Neural cell (in vitro differentiated cells): Measurements from ENCODE around the gene SLC22A23. TPM values are rescaled to one million over a fixed set of nuclear protein-coding genes. Genes with fewer than 3 reads are reported as not detected.

ENCODE experiments used
- H2AFZ ChIP-seq: fragments of 200-600, 300-800 bp; sonication (generic), shearing (Covaris generic); 2 replicates; pipeline ENCODE4 v1.6.0; 2014; ENCODE audit warnings: low read depth, mild to moderate bottlenecking, antibody characterized with exemption, low read length, moderate library complexity
- H3F3A ChIP-seq: fragments of 200-600 bp; shearing (Covaris generic); 2 replicates; pipeline ENCODE4 v1.6.1; 2016; ENCODE audit warnings: mild to moderate bottlenecking, moderate library complexity, mixed read lengths, antibody characterized with exemption, low read length; ENCODE audit not compliant: insufficient read depth, poor library complexity, severe bottlenecking
- H3K27ac ChIP-seq: fragments of 200-600, 300-800 bp; sonication (generic), shearing (Covaris generic); 2 replicates; pipeline ENCODE4 v1.5.1; 2014; ENCODE audit warnings: mild to moderate bottlenecking, low read length, moderate library complexity
- H3K27me3 ChIP-seq: fragments of 300-800, 200-600 bp; sonication (generic), shearing (Covaris generic); 2 replicates; pipeline ENCODE4 v1.6.0; 2014; ENCODE audit warnings: mild to moderate bottlenecking, low read depth, low read length, moderate library complexity; ENCODE audit not compliant: insufficient read depth
- H3K36me3 ChIP-seq: fragments of 300-800, 200-600 bp; sonication (generic), shearing (Covaris generic); 2 replicates; pipeline ENCODE4 v1.5.1; 2014; ENCODE audit warnings: mild to moderate bottlenecking, antibody characterized with exemption, low read length, moderate library complexity; ENCODE audit not compliant: insufficient read depth
- H3K4me2 ChIP-seq: fragments of 300-800, 200-600 bp; sonication (generic), shearing (Covaris generic); 2 replicates; pipeline ENCODE4 v1.6.0; 2014; ENCODE audit warnings: mild to moderate bottlenecking, low read length
- H3K4me3 ChIP-seq: fragments of 300-800, 200-600 bp; sonication (generic), shearing (Covaris generic); 2 replicates; pipeline ENCODE4 v1.5.1; 2014; ENCODE audit warnings: mild to moderate bottlenecking, low read length, moderate library complexity
- H3K79me2 ChIP-seq: fragments of 200-600 bp; shearing (Covaris generic); replicated peaks from 2 replicates; pipeline ENCODE4 v1.6.0; 2014; ENCODE audit warnings: mild to moderate bottlenecking, low read length, moderate library complexity; ENCODE audit not compliant: insufficient read depth
- H3K9ac ChIP-seq: fragments of 300-800, 200-600 bp; sonication (generic), shearing (Covaris generic); 2 replicates; pipeline ENCODE4 v1.6.1; 2016; ENCODE audit warnings: mild to moderate bottlenecking, low read length, mixed read lengths
- H3K9me2 ChIP-seq: fragments of 200-600 bp; shearing (Covaris generic); 2 replicates; pipeline ENCODE4 v1.6.1; 2016; ENCODE audit warnings: mild to moderate bottlenecking, low read length, mixed read lengths; ENCODE audit not compliant: insufficient read depth
- H3K9me3 ChIP-seq: fragments of 200-600, 300-800 bp; sonication (generic), shearing (Covaris generic); 2 replicates; pipeline ENCODE4 v1.6.1; 2016; ENCODE audit warnings: mild to moderate bottlenecking, mixed run types, low read length, moderate library complexity, mixed read lengths
- H4K20me1 ChIP-seq: fragments of 200-600 bp; shearing (Covaris generic); 2 replicates; pipeline ENCODE4 v1.6.1; 2016; ENCODE audit warnings: mild to moderate bottlenecking, mixed run types; ENCODE audit not compliant: insufficient read depth
- EP300 ChIP-seq: fragments of 450-650 bp; conservative IDR thresholded peaks from 2 replicates; pipeline ENCODE4 v1.6.1; 2014; ENCODE audit warnings: antibody characterized with exemption, mild to moderate bottlenecking, moderate library complexity; ENCODE audit not compliant: poor library complexity, severe bottlenecking
- EZH2 ChIP-seq: fragments of 200-600, 300-800 bp; shearing (Covaris generic), sonication (generic); IDR thresholded peaks from 2 replicates; pipeline ENCODE4 v1.6.1; 2014; ENCODE audit warnings: antibody characterized with exemption, low read length, borderline replicate concordance, mild to moderate bottlenecking; ENCODE audit not compliant: insufficient read depth, poor library complexity, severe bottlenecking
- MXI1 ChIP-seq: fragments of 450-650 bp; conservative IDR thresholded peaks from 2 replicates; pipeline ENCODE4 v1.6.1; 2014; ENCODE audit warnings: antibody characterized with exemption, mild to moderate bottlenecking; ENCODE audit not compliant: poor library complexity, severe bottlenecking
- POLR2AphosphoS5 ChIP-seq: IDR thresholded peaks from 2 replicates; pipeline ENCODE4 v1.6.1; 2012
- RAD21 ChIP-seq: fragments of 450-650 bp; conservative IDR thresholded peaks from 2 replicates; pipeline ENCODE4 v1.6.1; 2014; ENCODE audit warnings: antibody characterized with exemption, mild to moderate bottlenecking, moderate library complexity
- SMC3 ChIP-seq: fragments of 450-650 bp; conservative IDR thresholded peaks from 2 replicates; pipeline ENCODE4 v1.6.1; 2014; ENCODE audit warnings: antibody characterized with exemption, mild to moderate bottlenecking, moderate library complexity; ENCODE audit not compliant: poor library complexity
- TAF1 ChIP-seq: IDR thresholded peaks from 2 replicates; pipeline ENCODE4 v1.6.1; 2012; ENCODE audit warnings: low read depth
- polyA plus RNA-seq: library from polyadenylated mRNA; depleted of rRNA; stranded (reverse); fragments of >200 nt; gene quantifications from 2 replicates; pipeline ENCODE4 v1.2.3, GENCODE V29; 2014
- TF ChIP-seq, protein P1 (sequence below): IDR thresholded peaks from 2 replicates; pipeline ENCODE4 v1.6.1; 2012; ENCODE audit warnings: borderline replicate concordance
- TF ChIP-seq, protein P2 (sequence below): fragments of 450-650 bp; IDR thresholded peaks from 2 replicates; pipeline ENCODE4 v1.5.1; 2014; ENCODE audit warnings: antibody characterized with exemption, mild to moderate bottlenecking, moderate library complexity; ENCODE audit not compliant: poor library complexity, severe bottlenecking

The SLC22A23 gene
- polyA plus RNA-seq, 1 donor from 2014 or later, result 8.8 TPM

DNA sequence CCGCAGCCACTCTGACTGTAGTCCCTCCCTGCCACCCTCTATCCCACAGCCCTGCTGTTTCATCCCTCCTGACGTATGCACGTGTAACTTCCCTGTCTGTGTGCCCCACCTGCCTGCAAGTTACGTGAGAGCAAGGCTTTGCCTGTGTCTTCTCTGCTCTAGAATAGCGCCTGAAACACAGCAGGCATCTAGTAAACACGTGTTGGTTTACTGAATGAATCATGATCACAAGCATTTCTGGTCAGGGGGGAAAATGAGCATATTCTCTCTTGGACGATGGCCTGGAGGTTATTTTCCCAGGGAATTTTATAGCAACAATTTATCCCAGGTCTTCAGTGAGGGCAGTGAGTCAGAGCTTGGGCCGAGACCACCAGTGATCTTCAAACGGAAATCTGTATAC lies 159.8 kb downstream of the SLC22A23 start:
- TF ChIP-seq POLR2AphosphoS5 (no peak), EP300 (no peak)
- TF ChIP-seq, protein P1, sequence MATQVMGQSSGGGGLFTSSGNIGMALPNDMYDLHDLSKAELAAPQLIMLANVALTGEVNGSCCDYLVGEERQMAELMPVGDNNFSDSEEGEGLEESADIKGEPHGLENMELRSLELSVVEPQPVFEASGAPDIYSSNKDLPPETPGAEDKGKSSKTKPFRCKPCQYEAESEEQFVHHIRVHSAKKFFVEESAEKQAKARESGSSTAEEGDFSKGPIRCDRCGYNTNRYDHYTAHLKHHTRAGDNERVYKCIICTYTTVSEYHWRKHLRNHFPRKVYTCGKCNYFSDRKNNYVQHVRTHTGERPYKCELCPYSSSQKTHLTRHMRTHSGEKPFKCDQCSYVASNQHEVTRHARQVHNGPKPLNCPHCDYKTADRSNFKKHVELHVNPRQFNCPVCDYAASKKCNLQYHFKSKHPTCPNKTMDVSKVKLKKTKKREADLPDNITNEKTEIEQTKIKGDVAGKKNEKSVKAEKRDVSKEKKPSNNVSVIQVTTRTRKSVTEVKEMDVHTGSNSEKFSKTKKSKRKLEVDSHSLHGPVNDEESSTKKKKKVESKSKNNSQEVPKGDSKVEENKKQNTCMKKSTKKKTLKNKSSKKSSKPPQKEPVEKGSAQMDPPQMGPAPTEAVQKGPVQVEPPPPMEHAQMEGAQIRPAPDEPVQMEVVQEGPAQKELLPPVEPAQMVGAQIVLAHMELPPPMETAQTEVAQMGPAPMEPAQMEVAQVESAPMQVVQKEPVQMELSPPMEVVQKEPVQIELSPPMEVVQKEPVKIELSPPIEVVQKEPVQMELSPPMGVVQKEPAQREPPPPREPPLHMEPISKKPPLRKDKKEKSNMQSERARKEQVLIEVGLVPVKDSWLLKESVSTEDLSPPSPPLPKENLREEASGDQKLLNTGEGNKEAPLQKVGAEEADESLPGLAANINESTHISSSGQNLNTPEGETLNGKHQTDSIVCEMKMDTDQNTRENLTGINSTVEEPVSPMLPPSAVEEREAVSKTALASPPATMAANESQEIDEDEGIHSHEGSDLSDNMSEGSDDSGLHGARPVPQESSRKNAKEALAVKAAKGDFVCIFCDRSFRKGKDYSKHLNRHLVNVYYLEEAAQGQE, result no peak
- TF ChIP-seq, protein P2, sequence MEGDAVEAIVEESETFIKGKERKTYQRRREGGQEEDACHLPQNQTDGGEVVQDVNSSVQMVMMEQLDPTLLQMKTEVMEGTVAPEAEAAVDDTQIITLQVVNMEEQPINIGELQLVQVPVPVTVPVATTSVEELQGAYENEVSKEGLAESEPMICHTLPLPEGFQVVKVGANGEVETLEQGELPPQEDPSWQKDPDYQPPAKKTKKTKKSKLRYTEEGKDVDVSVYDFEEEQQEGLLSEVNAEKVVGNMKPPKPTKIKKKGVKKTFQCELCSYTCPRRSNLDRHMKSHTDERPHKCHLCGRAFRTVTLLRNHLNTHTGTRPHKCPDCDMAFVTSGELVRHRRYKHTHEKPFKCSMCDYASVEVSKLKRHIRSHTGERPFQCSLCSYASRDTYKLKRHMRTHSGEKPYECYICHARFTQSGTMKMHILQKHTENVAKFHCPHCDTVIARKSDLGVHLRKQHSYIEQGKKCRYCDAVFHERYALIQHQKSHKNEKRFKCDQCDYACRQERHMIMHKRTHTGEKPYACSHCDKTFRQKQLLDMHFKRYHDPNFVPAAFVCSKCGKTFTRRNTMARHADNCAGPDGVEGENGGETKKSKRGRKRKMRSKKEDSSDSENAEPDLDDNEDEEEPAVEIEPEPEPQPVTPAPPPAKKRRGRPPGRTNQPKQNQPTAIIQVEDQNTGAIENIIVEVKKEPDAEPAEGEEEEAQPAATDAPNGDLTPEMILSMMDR, result no peak
- Histone ChIP-seq H3K9me3 (peaks cover 4% of the 10 kb centered on the region), H2AFZ (no peak overlapping the region), H4K20me1 (no peaks in the 10 kb centered on the region), H3K4me2 (no peak overlapping the region), H3K27ac (no peak overlapping the region), H3K9ac (no peak overlapping the region), H3K9me2 (no peaks in the 10 kb centered on the region), H3K36me3 (no peaks in the 10 kb centered on the region), H3F3A (no peaks in the 10 kb centered on the region), H3K4me3 (no peak overlapping the region), H3K27me3 (no peaks in the 10 kb centered on the region), H3K79me2 (no peaks in the 10 kb centered on the region)

DNA sequence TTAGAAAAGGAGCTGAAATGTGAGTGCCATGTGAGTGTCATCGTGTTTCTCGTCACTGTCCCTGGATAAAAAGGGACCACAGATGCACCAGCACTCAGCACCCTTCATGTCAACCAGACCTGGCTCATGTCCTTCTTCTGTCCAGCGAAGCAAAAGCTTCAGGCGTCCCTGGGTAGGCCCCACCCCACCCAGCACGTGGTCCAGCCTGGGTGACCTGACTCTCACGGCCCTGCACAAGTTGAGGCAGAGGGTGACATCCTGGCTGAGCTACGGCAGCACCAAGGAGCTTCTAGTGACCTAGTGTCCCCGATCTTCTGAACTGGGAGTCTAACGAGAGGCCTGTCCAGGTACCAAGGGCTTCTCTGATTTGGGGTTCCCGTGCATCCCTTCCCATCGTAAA lies 160.3 kb downstream of the SLC22A23 start:
- Histone ChIP-seq H3K9me2 (no peaks in the 10 kb centered on the region), H3K4me2 (no peak overlapping the region), H3K9me3 (peaks cover 2% of the 10 kb centered on the region), H3K27me3 (no peaks in the 10 kb centered on the region), H3K79me2 (no peaks in the 10 kb centered on the region), H4K20me1 (no peaks in the 10 kb centered on the region), H3K36me3 (no peaks in the 10 kb centered on the region), H3K9ac (no peak overlapping the region), H3K4me3 (no peak overlapping the region), H3F3A (no peaks in the 10 kb centered on the region), H2AFZ (no peak overlapping the region), H3K27ac (no peak overlapping the region)
- no peak for TF ChIP-seq EP300
- TF ChIP-seq MXI1, result no peak
- no peak for TF ChIP-seq RAD21
- TF ChIP-seq, protein P1, result no peak
- no peak for TF ChIP-seq TAF1
- TF ChIP-seq EZH2, result no peak
- no peak for TF ChIP-seq SMC3
